Tongue (tissue), 2 donors: ENCODE data around the gene PRKCA. TPM values are rescaled to one million over a fixed set of nuclear protein-coding genes. Genes with fewer than 3 reads are reported as not detected.
"Not testable (repeated sequence)": the region's sequence is repeated elsewhere in the genome, so short reads cannot be mapped to it uniquely, and the experiment has no call there.

Source experiments
- DNase-seq: peaks from one replicate; pipeline ENCODE4 v3.0.0-alpha.2; 2015
- total RNA-seq: library from RNA; depleted of rRNA; stranded (reverse); fragments of >200 nt; gene quantifications from one replicate; pipeline ENCODE4 v1.2.3, GENCODE V29; 2014

Gene PRKCA
- total RNA-seq, 1 donor from 2014 or later = 8.0 TPM

DNA sequence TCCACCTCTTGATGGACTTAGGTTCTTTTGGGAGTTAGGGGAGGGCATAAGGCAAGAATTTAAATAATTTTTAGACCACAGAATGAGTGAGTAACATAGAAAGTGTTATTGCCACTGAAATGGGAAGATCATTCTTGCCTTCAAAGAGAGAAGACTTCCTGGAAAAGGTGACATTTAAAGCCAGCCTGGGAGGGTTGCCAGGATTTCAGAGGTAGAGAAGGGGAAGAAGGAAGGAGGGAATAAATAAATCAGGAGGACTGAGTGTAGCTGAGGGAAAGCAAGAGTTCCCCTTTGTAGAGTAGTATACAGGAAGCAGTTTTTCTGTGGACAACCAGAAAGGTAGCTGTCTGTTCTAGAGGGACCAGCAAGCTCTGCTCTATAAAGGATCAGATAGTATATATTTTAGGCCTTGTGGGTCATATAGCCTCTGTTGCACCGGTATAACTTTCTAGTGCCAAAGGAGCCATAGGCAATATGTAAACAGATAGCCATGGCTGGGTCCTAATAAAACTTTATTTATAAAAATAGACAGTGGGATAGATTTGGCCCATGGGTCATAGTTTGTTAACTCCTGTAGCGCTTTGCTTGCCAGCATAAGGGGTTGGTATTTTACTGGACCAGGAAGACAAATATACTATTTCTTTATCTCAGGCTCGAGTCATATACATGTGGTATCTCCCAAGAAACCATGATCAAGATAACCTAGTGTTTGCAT lies 385.3 kb downstream of the PRKCA start:
- no peak for DNase-seq

DNA sequence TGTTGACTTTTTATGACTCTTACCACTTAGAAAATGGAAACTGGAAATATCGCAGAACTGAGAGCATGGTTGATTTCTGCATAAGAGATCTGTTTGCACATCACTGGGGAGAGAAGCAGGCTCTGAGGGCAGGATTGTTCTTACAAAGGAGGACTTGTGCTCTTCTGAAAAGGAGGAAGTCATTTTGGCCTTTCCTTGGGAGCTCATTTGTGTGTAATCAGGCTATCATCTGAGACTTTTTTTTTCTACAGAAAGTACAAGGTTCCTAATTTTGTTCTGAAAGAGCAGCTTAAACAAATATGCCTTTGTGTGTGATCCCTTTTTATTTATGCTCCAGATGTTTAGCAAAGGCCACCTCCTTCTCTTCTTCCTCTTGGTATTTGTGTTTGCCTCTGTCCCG lies 386.8 kb downstream of the PRKCA start:
- peak; percentile 39 for DNase-seq

- no peak for DNase-seq
Observed at GRCh38 chr17:66690166-66690565, 387.8 kb downstream of the PRKCA start.

DNA sequence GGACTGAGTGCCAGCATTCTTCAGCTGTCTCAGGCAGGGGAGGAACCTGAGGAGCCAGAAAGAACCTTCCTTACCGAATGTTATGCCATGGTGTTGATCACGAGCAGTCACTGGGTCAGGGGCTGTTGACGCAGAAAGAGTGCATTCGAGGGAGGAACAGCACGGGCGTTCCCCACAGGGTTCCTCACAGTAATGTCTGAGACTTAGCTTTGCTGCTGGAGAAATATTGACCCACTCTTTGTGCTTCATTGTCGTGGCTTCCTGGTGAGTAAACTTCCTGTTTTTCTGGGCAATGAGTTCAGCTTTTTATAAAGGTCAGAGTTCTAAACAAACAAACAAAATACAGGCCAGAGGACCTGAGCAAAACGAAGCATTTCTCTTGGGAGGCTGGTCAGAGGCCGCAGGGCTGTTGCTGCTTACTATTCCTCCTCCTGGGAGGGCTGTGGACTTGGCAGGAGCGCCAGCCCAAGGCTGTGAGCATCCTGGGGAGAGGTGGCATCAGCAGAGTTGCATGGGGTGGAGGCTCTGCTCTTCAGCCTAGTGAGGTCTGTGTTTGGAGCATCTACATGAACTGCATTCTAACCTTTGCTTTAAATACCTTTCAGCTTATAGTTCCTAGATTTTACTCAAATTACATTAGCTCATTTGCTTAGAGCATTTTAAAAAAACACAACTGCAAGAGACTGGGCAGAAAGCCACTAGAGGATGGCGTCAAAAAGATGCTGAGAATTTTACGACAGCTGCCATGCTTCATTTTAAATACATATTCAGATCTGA lies 389.4 kb downstream of the PRKCA start:
- DNase-seq = peak; percentile 44

- DNase-seq = no peak
Observed at GRCh38 chr17:66692421-66692690, 389.9 kb downstream of the PRKCA start.

- no peak for DNase-seq
Observed at GRCh38 chr17:66695098-66695497, 392.7 kb downstream of the PRKCA start.

- DNase-seq = no peak
Observed at GRCh38 chr17:66698270-66698669, 395.9 kb downstream of the PRKCA start.

- DNase-seq = no peak
Observed at GRCh38 chr17:66701462-66701861, 399.0 kb downstream of the PRKCA start.

DNA sequence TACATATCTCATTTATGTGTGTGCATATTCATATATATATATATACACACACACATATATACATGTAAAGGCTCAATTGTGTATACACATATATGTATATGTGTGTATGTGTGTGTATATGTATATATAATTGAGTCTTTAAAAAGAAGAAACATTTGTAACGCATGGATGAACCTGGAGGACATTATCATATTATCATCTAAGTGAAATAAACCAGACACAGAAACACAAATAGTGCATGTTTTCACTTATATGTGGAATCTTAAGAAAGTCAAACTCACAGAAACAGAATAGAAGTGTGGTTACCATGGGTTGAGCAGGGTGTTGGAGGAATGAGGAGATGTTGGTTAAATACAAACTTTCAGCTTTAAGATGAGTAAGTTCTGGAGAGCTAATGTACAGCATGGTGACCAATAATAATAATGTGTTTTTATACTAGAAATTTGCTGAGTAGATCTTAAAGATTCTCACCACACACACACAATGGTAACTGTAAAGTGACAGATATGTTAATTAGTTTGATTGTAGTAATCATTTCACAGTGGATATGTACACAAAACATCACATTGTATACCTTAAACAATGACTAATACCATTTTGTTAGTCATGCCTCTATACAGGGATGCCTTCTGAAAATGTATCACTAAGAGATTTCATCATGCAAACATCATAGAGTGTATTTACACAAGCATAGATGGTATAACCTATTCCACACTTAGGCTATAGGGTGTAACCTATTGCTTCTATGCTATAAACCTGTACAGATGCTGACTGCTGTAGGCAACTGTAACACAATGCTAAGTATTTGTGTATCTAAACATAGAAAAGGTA lies 399.9 kb downstream of the PRKCA start:
- no peak for DNase-seq

GRCh38 chr17:66704858-66705520 lies 402.6 kb downstream of the PRKCA start:
- DNase-seq = no peak

DNA sequence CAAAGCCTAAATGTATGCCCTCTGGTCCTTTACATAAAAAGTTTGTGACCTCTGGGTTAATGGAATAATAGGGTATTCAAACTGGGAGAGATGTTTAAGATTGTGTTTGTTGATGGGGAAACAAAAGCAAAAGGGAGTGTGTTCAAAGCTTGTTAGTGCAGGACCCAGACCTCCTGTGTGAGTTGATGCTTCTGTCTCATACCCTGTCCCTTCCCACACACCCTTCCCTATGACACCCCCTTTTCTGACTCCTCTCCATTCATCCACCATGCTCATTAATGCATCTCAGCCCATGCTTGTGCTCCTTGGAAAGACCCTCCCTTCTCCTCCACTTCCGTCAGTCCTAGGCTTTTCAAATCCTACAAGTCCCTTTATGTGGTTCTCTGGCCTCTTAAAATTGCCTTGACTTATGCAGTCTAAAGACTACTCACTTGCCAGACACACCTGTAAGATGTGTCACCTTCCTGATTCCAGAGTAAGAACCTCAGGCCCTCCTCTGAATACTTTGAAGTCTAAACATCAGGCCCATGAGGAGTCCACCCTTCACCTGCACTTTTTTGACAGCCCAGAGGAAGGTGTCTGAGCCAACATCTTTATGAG lies 404.5 kb downstream of the PRKCA start:
- no peak for DNase-seq

DNA sequence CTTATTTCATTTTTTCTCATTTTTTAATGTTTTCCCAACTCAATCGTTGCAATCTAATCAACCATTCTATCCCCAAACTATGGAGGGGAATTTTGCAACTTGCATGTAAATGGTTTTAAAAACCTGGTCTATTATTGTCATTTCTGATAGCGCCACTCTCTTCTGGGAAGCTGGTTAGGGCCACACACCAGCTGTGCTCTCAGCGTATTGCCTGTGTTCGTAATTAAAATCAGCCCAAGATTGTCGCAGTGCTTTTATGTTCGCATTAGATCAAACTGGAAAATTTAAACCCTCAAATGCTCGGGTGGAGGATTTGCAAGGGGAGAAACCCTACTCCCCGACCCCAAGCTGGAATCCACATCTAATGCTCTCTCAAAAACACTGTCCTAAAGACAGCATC lies 409.0 kb downstream of the PRKCA start:
- DNase-seq = peak; percentile 10

- DNase-seq = peak; percentile 67
Observed at GRCh38 chr17:66711881-66712321, 409.5 kb downstream of the PRKCA start.

DNA sequence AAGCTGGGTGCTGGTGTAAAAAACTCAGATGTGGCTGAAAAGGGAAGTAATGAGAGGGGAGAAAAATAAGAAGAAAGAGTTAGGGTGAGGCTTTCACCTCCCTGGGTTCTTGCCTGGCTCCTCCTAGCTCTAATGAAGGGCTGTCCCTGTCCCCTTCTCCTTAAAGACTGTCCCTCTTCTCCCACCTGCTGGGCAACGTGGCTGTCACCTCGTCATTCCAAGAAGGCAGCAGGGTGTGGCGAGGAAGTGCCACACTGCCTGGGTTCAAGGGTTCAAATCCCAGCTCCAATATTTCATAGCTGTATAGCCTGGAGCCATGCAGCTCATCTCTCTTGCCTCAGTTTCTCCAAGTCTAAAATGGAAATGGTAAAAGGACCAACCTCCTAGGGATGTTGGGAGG lies 410.0 kb downstream of the PRKCA start:
- no peak for DNase-seq

DNA sequence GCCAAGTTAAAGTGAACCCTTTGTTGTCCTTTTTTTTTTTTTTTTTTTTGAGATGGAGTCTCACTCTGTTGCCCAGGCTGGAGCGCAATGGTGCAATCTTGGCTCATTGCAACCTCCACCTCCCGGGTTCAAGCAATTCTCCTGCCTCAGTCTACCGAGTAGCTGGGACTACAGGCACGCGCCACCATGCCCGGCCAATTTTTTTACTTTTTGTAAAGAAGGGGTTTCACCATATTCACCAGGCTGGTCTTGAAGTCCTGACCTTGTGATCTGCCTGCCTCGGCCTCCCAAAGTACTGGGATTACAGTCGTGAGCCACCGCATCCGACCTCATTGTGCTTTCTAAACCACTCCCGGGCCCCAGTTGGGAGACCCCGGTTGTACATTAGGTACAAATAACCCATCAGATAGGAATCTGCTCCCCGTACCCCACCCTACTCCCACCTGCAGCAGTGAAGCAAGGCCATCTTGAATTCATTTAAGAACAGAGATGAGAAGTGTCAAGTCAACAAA lies 410.7 kb downstream of the PRKCA start:
- DNase-seq = not testable (repeated sequence)

DNA sequence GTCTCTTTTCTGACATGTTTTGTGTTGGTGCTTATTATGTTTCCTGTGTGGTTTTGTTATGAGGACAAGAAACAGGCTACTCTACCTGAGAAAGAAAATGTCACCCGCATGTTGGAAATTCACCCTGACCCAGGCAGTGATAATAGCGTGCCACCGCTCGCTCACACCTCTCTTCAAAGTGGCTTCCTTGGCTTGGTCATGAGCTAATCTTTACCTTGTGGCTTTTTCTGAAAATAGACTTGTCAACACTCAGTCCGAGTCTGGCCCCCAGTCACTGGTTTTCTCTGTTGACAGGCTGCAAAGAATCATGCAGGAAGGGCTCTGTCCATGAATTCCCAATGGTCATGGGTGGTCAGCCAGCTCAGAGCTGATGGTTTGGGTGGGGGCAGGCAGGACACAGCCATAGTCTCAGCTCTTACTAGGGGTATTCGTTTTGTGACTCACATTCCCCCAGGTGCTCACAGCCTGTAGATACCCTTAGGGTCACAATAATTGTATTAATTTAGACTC lies 411.2 kb downstream of the PRKCA start:
- no peak for DNase-seq

- peak; percentile 64 for DNase-seq
Observed at GRCh38 chr17:66714046-66715023, 411.9 kb downstream of the PRKCA start.

GRCh38 chr17:66715076-66715675 lies 412.8 kb downstream of the PRKCA start:
- no peak for DNase-seq

DNA sequence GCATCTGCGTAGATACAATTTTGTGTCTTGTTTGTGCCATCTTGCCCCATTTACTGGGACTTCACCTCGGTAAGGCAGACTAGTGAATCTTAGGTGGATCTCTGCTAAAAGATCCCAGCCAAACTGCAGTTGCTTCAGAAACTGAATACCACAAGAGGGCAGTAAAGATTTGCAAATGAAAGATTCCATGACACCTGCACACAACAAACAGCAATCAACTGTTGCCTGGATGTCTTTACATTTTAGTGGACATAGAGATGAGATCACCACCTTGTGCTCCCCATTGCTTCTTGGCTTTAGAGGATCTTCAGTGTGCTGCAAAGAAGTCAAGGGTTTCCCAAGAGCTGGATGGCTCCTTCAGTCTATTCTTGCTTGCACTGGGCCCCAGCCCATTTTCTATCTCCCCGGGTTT lies 413.3 kb downstream of the PRKCA start:
- peak; percentile 91 for DNase-seq
